Activated naive CD8-positive, alpha-beta T cell treated with anti-CD3 and anti-CD28 coated beads, Interleukin-2, amount 10 ng/mL, durations not matched to agents 7 days and 5 days (primary cell): ENCODE results near the gene RAD50. TPM values are rescaled to one million over a fixed set of nuclear protein-coding genes. Genes with fewer than 3 reads are reported as not detected.

Experiments
- ATAC-seq: fragments of 150-1000 bp; cut with Tn5 transposase; one replicate; pipeline ENCODE4 v1.10.0; 2021; ENCODE audit warnings: low read depth, moderate library complexity
- POLR2A ChIA-PET: fragments of 350-600 bp; sonication (Branson Sonifier 250); formaldehyde crosslinking; loops from one replicate; lab custom pipeline; 2021; ENCODE audit warnings: antibody characterized with exemption; lab: Charles Lee
- DNase-seq: peaks from one replicate; pipeline ENCODE4 v3.0.0; 2021
- H3K27ac Mint-ChIP-seq: one replicate; pipeline ENCODE4 v1.8.0; 2022; ENCODE audit warnings: mild to moderate bottlenecking, mixed read lengths
- H3K27me3 Mint-ChIP-seq: one replicate; pipeline ENCODE4 v1.8.0; 2022; ENCODE audit warnings: mild to moderate bottlenecking, moderate library complexity, mixed read lengths
- H3K36me3 Mint-ChIP-seq: one replicate; pipeline ENCODE4 v1.8.0; 2021; ENCODE audit warnings: mild to moderate bottlenecking, mixed read lengths
- H3K4me1 Mint-ChIP-seq: one replicate; pipeline ENCODE4 v1.8.0; 2021; ENCODE audit warnings: mixed read lengths
- H3K4me3 Mint-ChIP-seq: one replicate; pipeline ENCODE4 v1.8.0; 2022; ENCODE audit warnings: mild to moderate bottlenecking, moderate library complexity, mixed read lengths
- H3K9me3 Mint-ChIP-seq: one replicate; pipeline ENCODE4 v1.8.0; 2021; ENCODE audit warnings: mixed read lengths
- total RNA-seq, 2 experiments: library from RNA; stranded (reverse); gene quantifications; one replicate each; pipeline ENCODE4 v1.2.3, GENCODE V29; 2021

RAD50 gene
- total RNA-seq, 2 experiments from 2014 or later: 30.7 to 34.1 TPM

DNA sequence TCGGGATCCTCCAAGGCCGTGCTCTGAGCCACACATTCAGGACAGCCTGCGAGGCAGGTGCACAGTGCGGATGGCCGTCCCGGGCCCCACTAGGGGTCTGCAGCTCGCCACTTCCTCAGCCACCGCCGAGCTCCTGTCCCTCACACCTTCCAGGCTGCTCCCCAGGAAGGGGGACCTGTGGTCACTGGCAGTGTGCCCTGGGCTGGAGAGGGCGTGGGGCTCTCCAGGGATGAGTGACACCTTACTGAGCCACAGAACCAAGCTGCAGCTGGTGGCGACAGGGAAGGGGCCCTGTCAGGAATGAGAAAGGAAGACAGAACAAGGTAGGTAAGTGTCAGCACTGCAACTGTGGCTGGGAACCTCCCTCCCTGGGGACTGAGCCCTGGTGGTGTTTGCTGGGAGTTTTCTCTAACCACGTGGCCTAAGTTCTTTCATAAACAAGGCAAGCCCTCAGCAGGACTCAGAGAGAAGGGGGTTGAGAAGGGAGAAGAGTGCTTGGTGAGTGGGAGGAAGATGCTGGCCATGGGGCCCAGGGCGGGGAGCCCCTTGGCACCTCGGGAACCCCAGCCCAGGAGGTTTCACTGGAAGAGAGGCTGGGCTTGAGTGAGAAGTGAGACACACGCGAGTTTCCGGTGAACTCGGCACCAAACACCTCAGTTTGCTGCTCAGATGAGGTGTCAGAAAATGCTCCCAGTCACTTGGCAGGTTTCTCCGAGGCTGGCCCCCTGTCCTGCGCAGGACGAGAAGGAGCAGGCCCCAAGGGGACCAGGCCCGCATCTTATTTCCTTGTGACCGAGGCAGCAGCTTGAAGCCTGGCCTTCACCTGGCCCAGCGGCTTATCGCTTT is 106.4 kb downstream of the RAD50 start:
- DNase-seq: no peak
- H3K27ac Mint-ChIP-seq: peak overlapping the region; percentile 68
- no peaks in the 10 kb centered on the region for H3K9me3 Mint-ChIP-seq
- peak; percentile 46 for ATAC-seq
- H3K4me1 Mint-ChIP-seq: peaks cover 42% of the 10 kb centered on the region
- H3K27me3 Mint-ChIP-seq: no peaks in the 10 kb centered on the region
- POLR2A ChIA-PET: no interaction called here
- H3K36me3 Mint-ChIP-seq: no peaks in the 10 kb centered on the region
- H3K4me3 Mint-ChIP-seq: no peak overlapping the region

DNA sequence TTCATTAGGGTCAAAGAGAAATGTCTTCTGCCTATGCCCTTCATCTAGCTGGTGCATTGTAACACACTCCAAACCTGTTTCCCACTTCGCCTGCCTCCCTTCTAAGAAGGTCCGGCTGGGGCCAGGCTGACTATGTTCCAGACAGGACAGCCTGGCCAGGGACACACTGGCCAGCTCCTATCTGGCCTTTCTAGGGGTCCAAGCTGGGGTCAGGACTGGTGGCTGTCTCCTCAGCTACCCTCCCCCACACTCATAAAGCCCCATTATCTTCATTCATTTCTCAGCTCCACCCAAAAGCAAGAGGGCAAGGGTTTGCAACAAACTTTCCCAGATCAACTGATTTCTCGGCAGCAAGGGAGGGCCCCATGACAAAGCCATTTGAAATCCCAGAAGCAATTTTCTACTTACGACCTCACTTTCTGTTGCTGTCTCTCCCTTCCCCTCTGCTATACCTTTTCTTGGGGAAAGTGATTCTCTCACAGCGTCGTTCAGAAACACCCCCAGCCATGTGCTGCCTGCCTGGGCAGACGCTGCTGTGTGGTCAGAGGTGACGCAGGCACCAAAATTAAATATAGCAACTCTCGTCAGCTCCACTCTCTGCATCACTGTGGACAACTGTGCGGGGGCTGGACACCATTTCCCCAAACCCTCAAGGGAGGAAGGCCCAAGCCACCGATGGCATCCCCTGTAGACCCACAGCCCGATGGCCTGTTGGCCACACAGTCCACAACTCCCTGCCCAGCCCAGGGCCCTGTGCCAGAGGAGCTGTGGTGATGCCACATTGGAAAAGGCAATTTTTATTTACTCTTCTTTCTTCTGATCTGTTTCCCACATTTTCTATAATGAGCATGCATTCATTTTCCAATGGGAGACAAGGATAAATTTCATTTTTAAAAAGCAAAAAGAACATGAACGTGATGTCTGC is 107.3 kb downstream of the RAD50 start:
- no peak overlapping the region for H3K4me3 Mint-ChIP-seq
- DNase-seq (no peak), ATAC-seq (no peak)
- H3K27me3 Mint-ChIP-seq: no peaks in the 10 kb centered on the region
- peak overlapping the region; percentile 43 for H3K27ac Mint-ChIP-seq
- no peaks in the 10 kb centered on the region for H3K9me3 Mint-ChIP-seq
- peaks cover 38% of the 10 kb centered on the region for H3K4me1 Mint-ChIP-seq
- POLR2A ChIA-PET: no interaction called here
- no peaks in the 10 kb centered on the region for H3K36me3 Mint-ChIP-seq

DNA sequence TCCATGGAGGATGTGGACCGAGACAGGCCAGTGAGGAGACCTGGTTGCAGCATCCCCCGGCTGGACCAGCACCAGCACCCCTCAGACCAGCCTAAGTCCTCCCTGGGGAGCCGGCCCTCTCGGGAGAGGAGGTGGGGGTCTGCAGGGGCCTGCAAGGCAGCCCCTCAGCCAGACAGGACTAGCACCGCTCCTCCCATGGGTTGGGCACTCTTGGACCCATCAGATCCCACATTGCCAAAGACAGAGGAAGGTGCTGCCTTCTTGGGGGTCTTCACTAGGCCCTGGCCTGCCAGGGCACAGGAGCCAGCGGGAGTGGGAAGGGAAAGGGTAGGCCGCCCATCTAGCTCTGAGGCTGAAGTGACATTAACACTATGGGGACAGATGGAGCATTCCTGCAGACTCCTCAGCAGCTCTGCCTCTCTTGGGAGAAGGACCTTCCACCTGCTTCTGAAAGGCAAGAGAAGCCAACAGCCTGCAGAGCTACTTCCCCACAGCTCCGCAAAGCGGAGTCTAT is 108.0 kb downstream of the RAD50 start:
- no peak overlapping the region for H3K27ac Mint-ChIP-seq
- no peaks in the 10 kb centered on the region for H3K27me3 Mint-ChIP-seq
- POLR2A ChIA-PET: no interaction called here
- peaks cover 38% of the 10 kb centered on the region for H3K4me1 Mint-ChIP-seq
- no peaks in the 10 kb centered on the region for H3K9me3 Mint-ChIP-seq
- ATAC-seq (no peak), DNase-seq (no peak)
- H3K4me3 Mint-ChIP-seq: no peak overlapping the region
- H3K36me3 Mint-ChIP-seq: no peaks in the 10 kb centered on the region

DNA sequence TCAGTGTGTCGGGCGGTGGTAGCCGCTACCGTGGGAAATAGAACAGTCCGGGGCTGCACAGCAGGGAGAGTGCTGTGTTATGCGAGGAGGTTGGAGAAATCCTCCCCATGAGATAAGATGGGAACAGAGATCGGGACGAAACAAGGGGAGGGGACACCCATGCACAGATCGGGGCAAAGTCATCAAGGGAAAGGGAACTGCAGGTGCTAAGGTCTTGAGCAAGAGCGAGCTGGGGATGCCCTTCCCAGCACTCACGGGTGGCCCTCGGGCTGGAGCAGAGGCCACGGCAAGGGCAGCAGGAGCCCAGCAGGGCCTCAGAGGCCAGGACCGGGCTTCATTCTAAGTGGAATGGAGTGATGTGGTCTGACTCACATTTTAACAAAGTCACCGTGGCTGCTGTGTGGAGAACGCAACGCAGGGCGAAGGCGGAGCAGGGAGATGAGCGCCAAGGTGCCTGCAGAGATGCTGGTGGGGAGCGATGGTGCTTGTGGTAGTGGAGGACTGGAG is 108.8 kb downstream of the RAD50 start:
- Mint-ChIP-seq H3K36me3 (no peaks in the 10 kb centered on the region), H3K4me1 (peaks cover 38% of the 10 kb centered on the region), H3K4me3 (no peak overlapping the region), H3K27ac (no peak overlapping the region), H3K27me3 (no peaks in the 10 kb centered on the region), H3K9me3 (no peaks in the 10 kb centered on the region)
- POLR2A ChIA-PET: no interaction called here
- ATAC-seq (no peak), DNase-seq (no peak)

DNA sequence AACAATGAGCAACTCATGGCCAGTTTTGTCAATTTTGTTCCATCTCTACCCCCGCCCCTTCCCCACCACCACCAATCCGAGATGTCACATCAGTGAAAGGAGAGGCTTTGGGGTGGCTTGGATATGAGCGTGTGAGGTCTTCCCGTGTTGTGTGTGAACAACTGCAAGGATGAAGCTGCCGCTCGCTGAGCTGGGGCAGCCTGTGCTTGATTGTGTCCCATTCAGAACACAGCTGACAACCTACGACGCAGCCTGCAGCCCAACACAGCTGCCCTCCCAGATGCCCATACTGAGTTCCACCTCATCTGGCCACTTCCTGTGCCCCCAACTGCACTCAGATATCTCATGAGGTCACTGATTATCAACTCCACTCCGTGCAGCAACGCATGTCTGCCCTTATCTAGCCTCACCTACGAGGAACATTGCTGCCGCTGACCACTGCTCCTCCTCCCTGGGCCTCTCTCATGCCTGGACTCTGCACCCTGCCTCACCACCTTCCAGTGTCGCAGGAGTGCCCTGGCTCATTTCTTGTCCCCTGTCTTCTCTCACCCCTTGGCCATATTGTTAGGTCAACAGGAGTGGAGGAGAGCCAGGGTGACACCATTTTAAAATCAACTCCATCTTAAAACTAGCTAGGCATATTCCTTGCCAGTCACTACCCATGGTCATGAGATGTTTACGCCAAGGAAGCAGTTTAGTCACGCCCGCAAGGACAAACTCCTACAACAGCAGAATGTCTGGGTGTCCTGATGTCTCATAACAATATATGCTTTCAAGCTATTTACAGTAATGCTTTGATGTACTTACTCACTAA is 109.7 kb downstream of the RAD50 start:
- POLR2A ChIA-PET: interaction anchor here (1.1 kb wide), 1 partner anchor 71 kb away, joined by 3 read pairs; the partner anchor contains the start of gene KIF3A
- ATAC-seq (no peak), DNase-seq (no peak)
- Mint-ChIP-seq H3K27ac (peak overlapping the region; percentile 62), H3K4me3 (no peak overlapping the region), H3K36me3 (no peaks in the 10 kb centered on the region), H3K27me3 (no peaks in the 10 kb centered on the region), H3K4me1 (peaks cover 35% of the 10 kb centered on the region), H3K9me3 (no peaks in the 10 kb centered on the region)

DNA sequence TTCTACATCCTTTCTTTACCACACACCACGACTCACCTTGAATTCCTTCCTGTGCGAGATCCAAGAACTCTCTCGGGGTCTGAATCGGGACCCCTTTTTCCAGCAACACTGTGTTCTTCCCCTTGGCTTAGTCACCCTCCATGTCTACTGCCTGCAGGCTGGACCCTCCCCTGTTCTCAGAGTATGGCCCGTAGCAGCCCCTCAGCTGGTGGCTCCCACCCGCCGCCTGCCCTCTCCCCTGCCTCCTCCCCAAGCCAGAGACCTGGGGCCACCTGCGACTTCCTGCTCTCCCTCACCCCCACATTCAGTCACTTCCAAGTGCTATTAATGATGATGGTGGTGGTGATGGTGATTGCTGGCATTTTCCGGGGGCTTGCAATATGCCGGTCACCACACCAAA is 110.5 kb downstream of the RAD50 start:
- POLR2A ChIA-PET: interaction anchor here (1.1 kb wide), 1 partner anchor 70 kb away, joined by 3 read pairs; the partner anchor contains the start of gene KIF3A
- Mint-ChIP-seq H3K4me3 (no peak overlapping the region), H3K4me1 (peaks cover 29% of the 10 kb centered on the region), H3K27ac (peak overlapping the region; percentile 1), H3K9me3 (no peaks in the 10 kb centered on the region), H3K27me3 (no peaks in the 10 kb centered on the region), H3K36me3 (no peaks in the 10 kb centered on the region)
- DNase-seq: no peak
- no peak for ATAC-seq

DNA sequence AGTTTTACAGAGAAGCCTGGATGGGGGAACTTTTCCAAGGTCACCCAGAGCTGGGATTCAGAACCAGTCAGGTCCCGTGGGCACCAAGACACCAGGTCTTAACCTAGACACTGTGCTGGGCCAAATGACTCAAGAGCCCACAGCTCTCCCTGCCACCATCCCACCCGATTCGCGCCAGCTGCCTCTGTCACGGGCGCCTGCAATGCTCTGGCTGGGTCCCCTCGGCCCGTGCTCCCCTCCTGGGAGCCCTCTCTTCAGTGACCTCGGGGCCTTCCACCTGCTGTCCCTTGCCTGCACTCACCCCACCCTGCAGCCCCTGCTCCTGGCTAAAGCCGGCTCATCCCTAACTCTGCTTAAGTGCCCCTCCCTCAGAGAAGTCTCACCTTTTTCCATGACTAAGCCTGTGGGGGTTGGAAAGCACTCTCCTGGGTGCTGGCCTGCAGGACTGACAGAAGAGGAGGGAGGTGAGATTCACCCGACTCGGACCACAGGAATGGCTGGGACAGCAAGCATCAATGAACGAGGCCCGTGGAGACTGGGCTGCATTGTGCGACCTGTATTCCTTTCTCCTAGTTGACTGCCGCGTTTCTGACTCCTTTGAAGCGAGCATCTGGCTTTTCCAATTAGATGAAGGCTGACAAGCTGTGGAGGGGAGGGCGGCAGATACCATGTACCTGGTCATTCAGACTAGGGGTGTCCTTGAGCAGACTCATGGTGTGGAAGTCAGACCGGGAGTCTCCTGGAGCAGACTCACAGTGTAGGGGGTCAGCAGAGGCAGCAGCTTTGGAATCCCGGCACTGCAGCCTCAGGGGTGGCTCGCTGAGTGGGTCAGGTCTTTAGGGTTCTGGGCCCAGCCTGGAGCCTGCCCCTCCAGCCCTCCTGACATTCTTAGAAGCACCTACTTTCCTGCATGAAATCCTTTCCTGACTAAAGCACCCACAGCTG is 111.3 kb downstream of the RAD50 start:
- no peaks in the 10 kb centered on the region for H3K27me3 Mint-ChIP-seq
- no peaks in the 10 kb centered on the region for H3K9me3 Mint-ChIP-seq
- no peak for ATAC-seq
- no peaks in the 10 kb centered on the region for H3K36me3 Mint-ChIP-seq
- peak overlapping the region; percentile 26 for H3K27ac Mint-ChIP-seq
- POLR2A ChIA-PET: no interaction called here
- H3K4me1 Mint-ChIP-seq: peaks cover 24% of the 10 kb centered on the region
- no peak overlapping the region for H3K4me3 Mint-ChIP-seq
- no peak for DNase-seq

DNA sequence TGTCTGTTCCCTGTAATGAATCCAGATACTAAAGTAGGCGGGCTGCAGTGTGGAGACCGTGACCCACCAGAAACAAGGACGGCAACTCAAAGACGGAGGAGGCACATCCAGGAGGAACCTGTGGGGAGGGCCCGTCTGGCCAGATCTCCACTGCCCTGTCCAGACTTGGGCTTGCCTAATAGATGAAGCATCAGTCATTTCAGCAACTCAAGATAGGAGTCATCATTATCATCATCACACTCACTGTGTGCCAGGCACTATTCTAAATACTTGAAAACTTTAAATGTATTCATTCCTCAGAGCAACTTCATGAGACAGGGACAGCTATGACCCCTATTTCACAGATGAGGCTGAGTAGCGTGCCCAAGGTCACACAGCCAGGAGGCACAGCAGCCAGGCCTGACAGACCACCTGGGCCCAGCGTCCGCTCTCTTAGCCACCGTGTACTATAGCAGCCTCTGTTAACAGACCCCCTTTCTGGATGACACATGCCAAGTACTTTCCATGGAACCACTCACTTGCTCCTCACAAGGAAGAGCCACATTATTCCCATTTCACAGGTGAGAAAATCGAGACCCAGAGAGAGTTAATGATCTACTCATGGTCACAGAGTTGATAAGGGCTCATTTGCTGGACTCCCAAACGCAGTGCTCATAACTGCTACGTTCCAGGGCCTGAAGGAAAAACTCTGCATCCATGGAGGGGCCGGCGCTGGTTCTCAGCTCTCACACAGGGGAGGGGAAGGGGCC is 112.1 kb downstream of the RAD50 start:
- H3K4me1 Mint-ChIP-seq: peaks cover 21% of the 10 kb centered on the region
- no peak for DNase-seq
- POLR2A ChIA-PET: no interaction called here
- H3K36me3 Mint-ChIP-seq: no peaks in the 10 kb centered on the region
- ATAC-seq: no peak
- no peaks in the 10 kb centered on the region for H3K27me3 Mint-ChIP-seq
- H3K4me3 Mint-ChIP-seq: no peak overlapping the region
- no peaks in the 10 kb centered on the region for H3K9me3 Mint-ChIP-seq
- no peak overlapping the region for H3K27ac Mint-ChIP-seq

DNA sequence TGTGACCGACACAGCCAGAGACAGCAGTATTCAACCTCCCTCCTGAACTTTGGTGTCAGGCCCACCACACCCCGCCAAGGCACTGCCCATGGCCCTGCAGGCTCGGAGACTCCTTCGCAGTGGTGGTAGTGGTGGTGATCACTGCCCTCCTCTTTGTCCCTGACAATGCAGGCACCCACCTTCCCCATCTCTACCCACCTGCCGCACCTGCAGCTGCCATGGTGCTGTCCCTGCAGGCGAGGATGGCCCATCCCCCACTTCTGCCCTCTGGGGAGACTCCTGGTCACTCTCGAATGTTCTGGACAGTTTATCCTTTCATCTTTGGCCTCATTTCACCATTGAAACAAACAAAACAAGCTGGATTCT is 112.7 kb downstream of the RAD50 start:
- H3K36me3 Mint-ChIP-seq: no peaks in the 10 kb centered on the region
- no peak overlapping the region for H3K4me3 Mint-ChIP-seq
- no peak for DNase-seq
- POLR2A ChIA-PET: no interaction called here
- no peaks in the 10 kb centered on the region for H3K9me3 Mint-ChIP-seq
- no peak overlapping the region for H3K27ac Mint-ChIP-seq
- peaks cover 22% of the 10 kb centered on the region for H3K4me1 Mint-ChIP-seq
- no peaks in the 10 kb centered on the region for H3K27me3 Mint-ChIP-seq
- ATAC-seq: no peak

DNA sequence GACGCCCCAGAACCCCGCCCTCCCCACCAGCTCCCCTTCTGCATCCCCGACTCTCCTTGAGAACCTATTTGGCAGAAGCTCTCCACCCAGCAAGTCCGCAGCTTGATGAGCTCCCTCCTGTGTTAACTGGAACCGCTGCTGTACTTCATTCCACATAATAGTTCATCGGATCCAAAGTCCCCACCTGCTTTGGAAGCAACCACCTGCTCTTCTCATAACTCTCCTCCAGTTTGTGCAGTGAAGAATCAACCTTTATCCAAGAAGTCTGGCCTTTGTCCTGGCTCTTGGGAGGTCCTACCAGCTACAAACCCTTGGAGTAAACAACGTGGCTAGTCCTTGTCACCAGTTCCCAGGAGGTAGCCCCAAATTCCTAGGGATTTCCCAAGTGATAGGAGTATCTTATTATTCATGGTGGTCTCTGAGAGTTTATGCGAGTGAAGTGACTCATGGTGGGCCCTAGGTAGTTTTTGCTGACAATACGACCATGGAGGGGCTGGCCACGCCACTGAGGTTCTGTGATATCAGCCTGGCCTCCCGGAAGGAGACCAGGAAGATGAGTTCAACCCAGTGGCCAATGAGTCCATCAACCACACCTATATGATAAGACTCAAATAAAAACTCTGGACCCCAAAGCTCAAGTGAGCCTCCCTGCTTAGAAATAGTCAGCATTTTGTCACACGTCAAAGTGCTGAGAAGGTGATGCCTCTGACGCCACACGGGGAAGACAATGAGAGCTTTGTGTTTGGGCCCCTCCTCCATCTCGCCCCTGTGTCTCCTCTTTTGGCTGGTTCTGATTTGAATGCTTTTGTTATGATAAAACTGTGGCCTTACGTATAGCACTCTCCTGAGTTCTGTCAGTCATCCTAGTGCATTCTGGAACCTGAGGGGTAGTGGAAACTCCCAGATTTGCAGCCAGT is 113.4 kb downstream of the RAD50 start:
- DNase-seq: no peak
- ATAC-seq: no peak
- Mint-ChIP-seq H3K27me3 (no peaks in the 10 kb centered on the region), H3K4me1 (peaks cover 27% of the 10 kb centered on the region), H3K9me3 (no peaks in the 10 kb centered on the region), H3K27ac (no peak overlapping the region), H3K4me3 (no peak overlapping the region), H3K36me3 (no peaks in the 10 kb centered on the region)
- POLR2A ChIA-PET: no interaction called here

DNA sequence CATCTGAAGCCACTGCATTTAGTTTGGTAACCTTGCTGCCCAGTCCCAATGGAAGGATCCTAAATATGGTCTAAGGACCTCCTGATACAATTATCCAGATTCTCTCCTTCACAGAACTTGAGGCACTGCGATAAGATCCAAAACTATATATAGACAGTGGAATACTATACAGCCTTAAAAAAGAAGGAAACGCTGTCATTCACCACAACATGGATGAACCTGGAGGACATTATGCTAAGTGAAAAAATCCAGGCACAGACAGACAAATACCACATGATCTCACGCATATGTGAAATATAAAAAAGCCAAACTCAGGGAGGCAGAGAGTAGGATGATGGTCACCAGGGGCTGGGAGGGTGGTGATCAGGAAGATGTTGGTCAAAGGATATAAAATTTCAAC is 114.2 kb downstream of the RAD50 start:
- Mint-ChIP-seq H3K36me3 (no peaks in the 10 kb centered on the region), H3K4me3 (no peak overlapping the region), H3K27ac (no peak overlapping the region), H3K27me3 (no peaks in the 10 kb centered on the region), H3K4me1 (peaks cover 34% of the 10 kb centered on the region), H3K9me3 (no peaks in the 10 kb centered on the region)
- DNase-seq: no peak
- POLR2A ChIA-PET: no interaction called here
- ATAC-seq: no peak
